ENCODE measurements around the gene LBR.
A peak's percentile ranks its signal among the peaks of the same experiment; 100 is the strongest.

LBR gene

DNA sequence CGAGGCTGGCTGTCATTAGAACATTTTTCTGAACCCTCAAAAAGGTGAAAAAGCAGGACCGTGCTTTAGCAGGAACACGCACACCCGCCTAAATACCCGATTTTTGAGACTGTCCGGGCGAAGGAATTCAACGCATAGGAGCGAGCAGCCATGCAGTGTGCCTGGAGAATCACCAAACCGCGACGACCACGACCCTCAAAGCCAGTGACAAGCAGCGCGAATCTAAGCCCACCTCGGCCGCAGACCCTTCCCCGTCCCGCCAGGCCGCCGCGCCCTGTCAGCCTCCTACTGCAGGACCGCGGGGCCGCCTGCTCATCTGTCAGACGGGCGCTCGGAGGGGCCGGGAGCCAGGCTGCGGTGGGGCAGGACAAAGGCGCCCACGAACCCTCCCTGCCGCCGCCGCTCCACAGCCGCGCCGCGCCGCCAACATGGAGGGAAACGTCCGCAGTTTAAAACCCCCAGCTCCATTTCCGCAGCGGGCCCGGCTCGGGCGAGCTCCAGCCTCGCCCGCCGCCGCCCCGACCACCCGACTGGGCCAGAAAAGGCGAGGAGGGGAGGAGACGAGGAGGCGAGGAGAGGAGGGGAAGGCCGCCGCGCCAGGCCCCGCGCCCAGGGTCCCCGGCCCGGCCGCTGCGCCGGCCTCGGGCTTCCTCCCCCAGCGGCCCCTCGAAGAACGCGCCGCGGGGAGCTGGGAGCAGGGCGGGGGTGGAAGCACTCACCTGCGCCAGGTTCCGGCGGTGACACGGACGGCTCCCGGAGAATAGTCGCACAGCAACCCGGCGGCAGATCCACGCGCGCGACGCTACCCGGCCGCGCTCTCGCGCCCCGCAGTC lies at the start of gene LBR:
LBR (minus strand) TSS at position 804 of the 833 bp plus-strand sequence. CDS start 3,963 bp downstream, outside the sequence.
- peaks cover 52% of the 10 kb centered on the region for H3K79me2 ChIP-seq (ENCODE audit: insufficient read depth, low read length)
- peak within 1 kb of the TSS; percentile 88 for H3K9ac ChIP-seq (ENCODE audit: low read length)
- peaks cover 49% of the 10 kb centered on the region for H3K4me1 ChIP-seq (ENCODE audit: insufficient read depth, low read length, severe bottlenecking)
- TF ChIP-seq, protein P1, sequence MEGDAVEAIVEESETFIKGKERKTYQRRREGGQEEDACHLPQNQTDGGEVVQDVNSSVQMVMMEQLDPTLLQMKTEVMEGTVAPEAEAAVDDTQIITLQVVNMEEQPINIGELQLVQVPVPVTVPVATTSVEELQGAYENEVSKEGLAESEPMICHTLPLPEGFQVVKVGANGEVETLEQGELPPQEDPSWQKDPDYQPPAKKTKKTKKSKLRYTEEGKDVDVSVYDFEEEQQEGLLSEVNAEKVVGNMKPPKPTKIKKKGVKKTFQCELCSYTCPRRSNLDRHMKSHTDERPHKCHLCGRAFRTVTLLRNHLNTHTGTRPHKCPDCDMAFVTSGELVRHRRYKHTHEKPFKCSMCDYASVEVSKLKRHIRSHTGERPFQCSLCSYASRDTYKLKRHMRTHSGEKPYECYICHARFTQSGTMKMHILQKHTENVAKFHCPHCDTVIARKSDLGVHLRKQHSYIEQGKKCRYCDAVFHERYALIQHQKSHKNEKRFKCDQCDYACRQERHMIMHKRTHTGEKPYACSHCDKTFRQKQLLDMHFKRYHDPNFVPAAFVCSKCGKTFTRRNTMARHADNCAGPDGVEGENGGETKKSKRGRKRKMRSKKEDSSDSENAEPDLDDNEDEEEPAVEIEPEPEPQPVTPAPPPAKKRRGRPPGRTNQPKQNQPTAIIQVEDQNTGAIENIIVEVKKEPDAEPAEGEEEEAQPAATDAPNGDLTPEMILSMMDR (IDR thresholded peaks at IDR 0.05; ENCODE audit: low read length): no peak
- no peak for TF ChIP-seq EZH2 (IDR thresholded peaks at IDR 0.05; ENCODE audit: borderline replicate concordance, low read length)
- peak within 1 kb of the TSS; percentile 85 for H3K27ac ChIP-seq (ENCODE audit: low read depth, low read length, poor library complexity, severe bottlenecking)
- H3K9me2 ChIP-seq (ENCODE audit: low read depth, low read length): no peaks in the 10 kb centered on the region
- peak within 1 kb of the TSS; percentile 91 for H3K4me3 ChIP-seq (ENCODE audit: low read depth, low read length, poor library complexity, severe bottlenecking)
- H3K27me3 ChIP-seq (ENCODE audit: insufficient read depth, low read length): no peaks in the 10 kb centered on the region
- H3K9me3 ChIP-seq (ENCODE audit: low read length): no peaks in the 10 kb centered on the region
- peaks cover 23% of the 10 kb centered on the region for H3K36me3 ChIP-seq (ENCODE audit: insufficient read depth, low read length)
- H4K20me1 ChIP-seq (ENCODE audit: insufficient read depth, low read length): no peaks in the 10 kb centered on the region
- peak within 1 kb of the TSS; percentile 96 for H3K4me2 ChIP-seq (ENCODE audit: low read length)
- H2AFZ ChIP-seq (ENCODE audit: low read length): no peak within 1 kb of the TSS
- H3F3A ChIP-seq (ENCODE audit: insufficient read depth, low read length): no peaks in the 10 kb centered on the region

DNA sequence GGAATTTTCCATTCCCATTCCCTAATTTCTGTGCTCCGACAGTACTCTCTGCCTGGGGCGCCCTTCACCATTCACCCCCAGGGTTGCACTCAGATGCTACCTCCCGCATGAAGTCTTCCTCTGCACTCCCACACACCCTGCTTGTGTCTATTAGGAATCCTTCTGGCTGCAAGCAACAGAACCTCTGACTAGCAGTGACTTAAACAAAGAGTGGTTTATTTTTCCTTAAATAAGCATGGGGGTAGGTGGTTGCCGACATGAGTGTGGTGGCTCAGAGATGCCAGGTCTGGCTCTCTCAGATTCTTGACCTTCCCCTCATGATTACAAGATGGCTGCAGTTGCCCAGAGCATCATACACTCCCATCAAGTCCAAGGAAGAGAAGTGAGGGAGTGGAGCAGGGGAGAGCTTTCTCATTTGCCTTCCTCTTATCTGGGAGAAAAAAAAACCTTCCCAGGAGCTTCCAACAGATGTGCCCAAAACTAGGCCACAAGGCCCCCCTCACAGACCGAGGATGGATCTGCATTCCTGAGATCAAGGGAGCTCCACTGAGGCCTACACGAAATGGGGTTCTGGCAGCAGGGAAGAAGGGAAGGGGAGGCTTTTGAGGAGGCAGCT lies 49.6 kb upstream of the LBR start:
- Histone ChIP-seq H3K9ac (ENCODE audit: low read length) (no peak overlapping the region), H3K27ac (ENCODE audit: low read depth, low read length, poor library complexity, severe bottlenecking) (no peak overlapping the region), H3K4me3 (ENCODE audit: low read depth, low read length, poor library complexity, severe bottlenecking) (no peak overlapping the region), H3K4me2 (ENCODE audit: low read length) (no peak overlapping the region), H3K36me3 (ENCODE audit: insufficient read depth, low read length) (no peaks in the 10 kb centered on the region), H2AFZ (ENCODE audit: low read length) (no peak overlapping the region), H3K4me1 (ENCODE audit: insufficient read depth, low read length, severe bottlenecking) (peaks cover 21% of the 10 kb centered on the region), H3K9me3 (ENCODE audit: low read length) (no peaks in the 10 kb centered on the region), H3K9me2 (ENCODE audit: low read depth, low read length) (no peaks in the 10 kb centered on the region), H4K20me1 (ENCODE audit: insufficient read depth, low read length) (no peaks in the 10 kb centered on the region), H3F3A (ENCODE audit: insufficient read depth, low read length) (no peaks in the 10 kb centered on the region), H3K27me3 (ENCODE audit: insufficient read depth, low read length) (0 out of 2 replicates have a peak, but pooled peaks cover 3% of the 10 kb centered on the region), H3K79me2 (ENCODE audit: insufficient read depth, low read length) (no peaks in the 10 kb centered on the region)
- no peak for TF ChIP-seq EZH2 (IDR thresholded peaks at IDR 0.05; ENCODE audit: borderline replicate concordance, low read length)
- TF ChIP-seq, protein P1 (IDR thresholded peaks at IDR 0.05; ENCODE audit: low read length): no peak

DNA sequence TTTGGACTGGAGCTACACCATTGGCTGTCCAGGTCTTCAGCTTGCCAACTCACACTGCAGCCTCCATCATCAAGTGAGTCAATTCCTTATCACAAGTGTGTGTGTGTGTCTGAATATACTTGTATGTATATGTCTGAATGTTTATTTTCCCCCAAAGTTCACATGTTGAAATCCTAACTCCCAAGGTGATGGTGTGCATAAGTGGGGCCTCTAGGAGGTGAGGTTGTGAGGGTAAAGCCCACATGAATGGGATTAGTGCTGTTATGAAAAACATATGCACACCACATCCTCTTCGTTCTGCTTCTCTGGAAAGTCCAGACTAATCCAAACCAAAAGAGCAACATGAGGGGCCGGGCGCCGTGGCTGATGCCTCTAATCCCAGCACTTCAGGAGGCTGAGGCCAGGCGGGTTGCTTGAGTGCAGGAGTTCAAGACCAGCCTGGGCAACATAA lies 48.7 kb upstream of the LBR start:
- Histone ChIP-seq H3K36me3 (ENCODE audit: insufficient read depth, low read length) (no peaks in the 10 kb centered on the region), H3K4me1 (ENCODE audit: insufficient read depth, low read length, severe bottlenecking) (peaks cover 21% of the 10 kb centered on the region), H3K9me3 (ENCODE audit: low read length) (no peaks in the 10 kb centered on the region), H3K9ac (ENCODE audit: low read length) (no peak overlapping the region), H4K20me1 (ENCODE audit: insufficient read depth, low read length) (no peaks in the 10 kb centered on the region), H3K79me2 (ENCODE audit: insufficient read depth, low read length) (no peaks in the 10 kb centered on the region), H2AFZ (ENCODE audit: low read length) (no peak overlapping the region), H3K4me3 (ENCODE audit: low read depth, low read length, poor library complexity, severe bottlenecking) (no peak overlapping the region), H3F3A (ENCODE audit: insufficient read depth, low read length) (no peaks in the 10 kb centered on the region), H3K27me3 (ENCODE audit: insufficient read depth, low read length) (0 out of 2 replicates have a peak, but pooled peaks cover under 1% of the 10 kb centered on the region), H3K4me2 (ENCODE audit: low read length) (no peak overlapping the region), H3K27ac (ENCODE audit: low read depth, low read length, poor library complexity, severe bottlenecking) (no peak overlapping the region), H3K9me2 (ENCODE audit: low read depth, low read length) (no peaks in the 10 kb centered on the region)
- no peak for TF ChIP-seq EZH2 (IDR thresholded peaks at IDR 0.05; ENCODE audit: borderline replicate concordance, low read length)
- TF ChIP-seq, protein P1 (IDR thresholded peaks at IDR 0.05; ENCODE audit: low read length): no peak

Measured in OCI-LY1 (cell line).